ENCODE measurements around the gene EFCC1.
A peak's percentile ranks its signal among the peaks of the same experiment; 100 is the strongest.

Gene EFCC1

GRCh38 chr3:128996200-128996599 lies 4.9 kb upstream of the EFCC1 start:
- ATAC-seq, result no peak
- no peak for TF ChIP-seq OSR1 (CRISPR knock-in tag; IDR thresholded peaks at IDR 0.05)
- TF ChIP-seq PPARA (CRISPR knock-in tag; IDR thresholded peaks at IDR 0.05; ENCODE audit: borderline replicate concordance), result no peak
- TF ChIP-seq ZFP3 (CRISPR knock-in tag; IDR thresholded peaks at IDR 0.05), result no peak
- TF ChIP-seq ZNF8 (CRISPR knock-in tag; IDR thresholded peaks at IDR 0.05), result no peak
- TF ChIP-seq ZFP30 (CRISPR knock-in tag; IDR thresholded peaks at IDR 0.05), result no peak
- TF ChIP-seq ARNTL (CRISPR knock-in tag; IDR thresholded peaks at IDR 0.05; ENCODE audit: borderline replicate concordance, low read depth), result no peak
- TF ChIP-seq GLIS3 (CRISPR knock-in tag; IDR thresholded peaks at IDR 0.05), result no peak
- no peak for TF ChIP-seq CREB5 (CRISPR knock-in tag; IDR thresholded peaks at IDR 0.05; ENCODE audit: low read depth)
- no peak for TF ChIP-seq ISL1 (CRISPR knock-in tag; IDR thresholded peaks at IDR 0.05)

DNA sequence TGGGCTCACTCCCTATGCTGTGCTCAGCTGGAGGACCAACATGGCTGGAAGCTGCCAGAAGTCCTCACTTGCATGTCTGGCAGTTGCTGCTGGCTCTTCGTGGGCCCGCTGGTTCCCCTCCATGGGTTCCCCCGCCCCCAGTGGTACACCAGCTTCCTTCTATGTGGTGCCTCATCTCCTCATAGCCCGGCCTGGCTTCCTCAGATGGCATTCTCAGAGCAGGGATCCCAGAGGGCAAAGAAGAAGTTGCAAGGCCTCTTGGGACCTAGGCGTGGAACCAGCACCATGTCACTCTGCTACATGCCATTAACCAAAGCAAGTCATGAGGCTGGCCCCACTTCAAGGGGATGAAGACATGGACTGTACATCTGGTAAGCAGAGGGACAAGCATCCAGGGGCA lies 4.4 kb upstream of the EFCC1 start:
- no peak for ATAC-seq
- TF ChIP-seq POU6F1 (CRISPR knock-in tag; IDR thresholded peaks at IDR 0.05; ENCODE audit: borderline replicate concordance, low read depth) (no peak), ZC3H10 (CRISPR knock-in tag; IDR thresholded peaks at IDR 0.05) (no peak), PPARA (CRISPR knock-in tag; IDR thresholded peaks at IDR 0.05; ENCODE audit: borderline replicate concordance) (no peak), SNAI2 (CRISPR knock-in tag; IDR thresholded peaks at IDR 0.05) (no peak)

GRCh38 chr3:128997486-128998133 lies 3.5 kb upstream of the EFCC1 start:
- TF ChIP-seq CSDC2 (CRISPR knock-in tag; IDR thresholded peaks at IDR 0.05), result no peak
- TF ChIP-seq ARNTL (CRISPR knock-in tag; IDR thresholded peaks at IDR 0.05; ENCODE audit: borderline replicate concordance, low read depth), result no peak
- no peak for TF ChIP-seq PPARA (CRISPR knock-in tag; IDR thresholded peaks at IDR 0.05; ENCODE audit: borderline replicate concordance)
- peak; percentile 57; the same call in 1 of the 2 replicates for TF ChIP-seq ZNF8 (CRISPR knock-in tag; IDR thresholded peaks at IDR 0.05)
- no peak for ATAC-seq

DNA sequence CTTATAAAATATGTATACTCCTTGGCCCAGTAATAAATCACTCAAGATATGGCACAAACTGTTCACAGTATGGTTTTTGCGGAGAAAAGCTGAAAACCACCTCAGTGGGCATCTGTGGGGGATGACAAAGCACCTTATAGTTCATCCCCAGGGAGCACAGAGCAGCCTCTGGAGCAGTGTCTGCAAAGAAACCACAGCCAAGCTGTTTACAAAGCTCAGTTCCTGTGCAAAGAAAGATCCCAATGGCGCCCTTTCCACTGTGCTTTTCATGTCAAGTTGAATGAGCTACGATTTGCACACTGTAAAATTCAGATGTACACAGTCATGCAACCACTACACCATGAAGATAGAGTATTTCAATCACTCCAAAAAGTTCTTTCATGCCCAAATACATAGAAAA lies 2.5 kb upstream of the EFCC1 start:
- no peak for TF ChIP-seq TOX (CRISPR knock-in tag; IDR thresholded peaks at IDR 0.05; ENCODE audit: borderline replicate concordance)
- no peak for TF ChIP-seq ZNF565 (CRISPR knock-in tag; conservative IDR thresholded peaks at IDR 0.05; ENCODE audit: low read depth)
- TF ChIP-seq PPARA (CRISPR knock-in tag; IDR thresholded peaks at IDR 0.05; ENCODE audit: borderline replicate concordance), result no peak
- TF ChIP-seq TCF4 (CRISPR knock-in tag; IDR thresholded peaks at IDR 0.05; ENCODE audit: borderline replicate concordance), result no peak
- TF ChIP-seq CSDC2 (CRISPR knock-in tag; IDR thresholded peaks at IDR 0.05), result no peak
- TF ChIP-seq ARNTL (CRISPR knock-in tag; IDR thresholded peaks at IDR 0.05; ENCODE audit: borderline replicate concordance, low read depth), result no peak
- no peak for TF ChIP-seq ZNF70 (CRISPR knock-in tag; IDR thresholded peaks at IDR 0.05)
- TF ChIP-seq, protein P1, sequence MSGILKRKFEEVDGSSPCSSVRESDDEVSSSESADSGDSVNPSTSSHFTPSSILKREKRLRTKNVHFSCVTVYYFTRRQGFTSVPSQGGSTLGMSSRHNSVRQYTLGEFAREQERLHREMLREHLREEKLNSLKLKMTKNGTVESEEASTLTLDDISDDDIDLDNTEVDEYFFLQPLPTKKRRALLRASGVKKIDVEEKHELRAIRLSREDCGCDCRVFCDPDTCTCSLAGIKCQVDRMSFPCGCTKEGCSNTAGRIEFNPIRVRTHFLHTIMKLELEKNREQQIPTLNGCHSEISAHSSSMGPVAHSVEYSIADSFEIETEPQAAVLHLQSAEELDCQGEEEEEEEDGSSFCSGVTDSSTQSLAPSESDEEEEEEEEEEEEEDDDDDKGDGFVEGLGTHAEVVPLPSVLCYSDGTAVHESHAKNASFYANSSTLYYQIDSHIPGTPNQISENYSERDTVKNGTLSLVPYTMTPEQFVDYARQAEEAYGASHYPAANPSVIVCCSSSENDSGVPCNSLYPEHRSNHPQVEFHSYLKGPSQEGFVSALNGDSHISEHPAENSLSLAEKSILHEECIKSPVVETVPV (CRISPR knock-in tag; IDR thresholded peaks at IDR 0.05), result no peak
- no peak for TF ChIP-seq ESRRG (CRISPR knock-in tag; IDR thresholded peaks at IDR 0.05)
- no peak for TF ChIP-seq ZNF8 (CRISPR knock-in tag; IDR thresholded peaks at IDR 0.05)
- no peak for TF ChIP-seq ZC3H10 (CRISPR knock-in tag; IDR thresholded peaks at IDR 0.05)
- TF ChIP-seq CREB5 (CRISPR knock-in tag; IDR thresholded peaks at IDR 0.05; ENCODE audit: low read depth), result no peak
- no peak for TF ChIP-seq ISL1 (CRISPR knock-in tag; IDR thresholded peaks at IDR 0.05)
- TF ChIP-seq PATZ1 (CRISPR knock-in tag; IDR thresholded peaks at IDR 0.05; ENCODE audit: borderline replicate concordance), result no peak
- TF ChIP-seq, protein P2, sequence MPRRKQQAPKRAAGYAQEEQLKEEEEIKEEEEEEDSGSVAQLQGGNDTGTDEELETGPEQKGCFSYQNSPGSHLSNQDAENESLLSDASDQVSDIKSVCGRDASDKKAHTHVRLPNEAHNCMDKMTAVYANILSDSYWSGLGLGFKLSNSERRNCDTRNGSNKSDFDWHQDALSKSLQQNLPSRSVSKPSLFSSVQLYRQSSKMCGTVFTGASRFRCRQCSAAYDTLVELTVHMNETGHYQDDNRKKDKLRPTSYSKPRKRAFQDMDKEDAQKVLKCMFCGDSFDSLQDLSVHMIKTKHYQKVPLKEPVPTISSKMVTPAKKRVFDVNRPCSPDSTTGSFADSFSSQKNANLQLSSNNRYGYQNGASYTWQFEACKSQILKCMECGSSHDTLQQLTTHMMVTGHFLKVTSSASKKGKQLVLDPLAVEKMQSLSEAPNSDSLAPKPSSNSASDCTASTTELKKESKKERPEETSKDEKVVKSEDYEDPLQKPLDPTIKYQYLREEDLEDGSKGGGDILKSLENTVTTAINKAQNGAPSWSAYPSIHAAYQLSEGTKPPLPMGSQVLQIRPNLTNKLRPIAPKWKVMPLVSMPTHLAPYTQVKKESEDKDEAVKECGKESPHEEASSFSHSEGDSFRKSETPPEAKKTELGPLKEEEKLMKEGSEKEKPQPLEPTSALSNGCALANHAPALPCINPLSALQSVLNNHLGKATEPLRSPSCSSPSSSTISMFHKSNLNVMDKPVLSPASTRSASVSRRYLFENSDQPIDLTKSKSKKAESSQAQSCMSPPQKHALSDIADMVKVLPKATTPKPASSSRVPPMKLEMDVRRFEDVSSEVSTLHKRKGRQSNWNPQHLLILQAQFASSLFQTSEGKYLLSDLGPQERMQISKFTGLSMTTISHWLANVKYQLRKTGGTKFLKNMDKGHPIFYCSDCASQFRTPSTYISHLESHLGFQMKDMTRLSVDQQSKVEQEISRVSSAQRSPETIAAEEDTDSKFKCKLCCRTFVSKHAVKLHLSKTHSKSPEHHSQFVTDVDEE (CRISPR knock-in tag; IDR thresholded peaks at IDR 0.05), result no peak
- TF ChIP-seq POU6F1 (CRISPR knock-in tag; IDR thresholded peaks at IDR 0.05; ENCODE audit: borderline replicate concordance, low read depth), result no peak
- TF ChIP-seq GLIS3 (CRISPR knock-in tag; IDR thresholded peaks at IDR 0.05), result no peak
- no peak for ATAC-seq

Data from SK-N-SH treated with all-trans-retinoic acid at 6 μM for 48 hours (cell line).